Glomerular visceral epithelial cell (primary cell): Measurements from ENCODE around the gene GATAD1.
"Not testable (repeated sequence)": the region's sequence is repeated elsewhere in the genome, so short reads cannot be mapped to it uniquely, and the experiment has no call there.

Experiments used
- DNase-seq: peaks from one replicate; pipeline ENCODE4 v3.0.0-alpha.2; 2016; ENCODE audit errors: extremely low spot score

Gene GATAD1

GRCh38 chr7:92447345-92448204 is at the start of gene GATAD1:
GATAD1 (plus strand) TSS chr7:92447482; CDS start chr7:92447730, 248 bp downstream.
- DNase-seq, result peak; percentile 93

- DNase-seq, result no peak
Observed at GRCh38 chr7:92397542-92397941, 49.7 kb upstream of the GATAD1 start.

GRCh38 chr7:92400013-92400412 is 47.3 kb upstream of the GATAD1 start:
- no peak for DNase-seq

- no peak for DNase-seq
Observed at GRCh38 chr7:92402920-92403759, 44.1 kb upstream of the GATAD1 start.

GRCh38 chr7:92403760-92404074 is 43.6 kb upstream of the GATAD1 start:
- no peak for DNase-seq

- no peak for DNase-seq
Observed at GRCh38 chr7:92404170-92404614, 43.1 kb upstream of the GATAD1 start.

GRCh38 chr7:92409357-92409756 is 37.9 kb upstream of the GATAD1 start:
- DNase-seq, result no peak

GRCh38 chr7:92410162-92410561 is 37.1 kb upstream of the GATAD1 start:
- DNase-seq, result not testable (repeated sequence)

GRCh38 chr7:92412745-92413144 is 34.5 kb upstream of the GATAD1 start:
- DNase-seq, result no peak

GRCh38 chr7:92413550-92413949 is 33.7 kb upstream of the GATAD1 start:
- no peak for DNase-seq

GRCh38 chr7:92415225-92415624 is 32.1 kb upstream of the GATAD1 start:
- no peak for DNase-seq

- no peak for DNase-seq
Observed at GRCh38 chr7:92417913-92418312, 29.4 kb upstream of the GATAD1 start.

GRCh38 chr7:92421676-92422435 is 25.4 kb upstream of the GATAD1 start:
- DNase-seq, result peak; percentile 6

GRCh38 chr7:92422926-92423325 is 24.4 kb upstream of the GATAD1 start:
- DNase-seq, result no peak

GRCh38 chr7:92423710-92424131 is 23.6 kb upstream of the GATAD1 start:
- DNase-seq, result no peak

- no peak for DNase-seq
Observed at GRCh38 chr7:92425311-92425947, 21.9 kb upstream of the GATAD1 start.

GRCh38 chr7:92427193-92427592 is 20.1 kb upstream of the GATAD1 start:
- DNase-seq, result no peak

GRCh38 chr7:92432299-92432946 is 14.9 kb upstream of the GATAD1 start:
- DNase-seq, result no peak

GRCh38 chr7:92433019-92433418 is 14.3 kb upstream of the GATAD1 start:
- no peak for DNase-seq

GRCh38 chr7:92435542-92435941 is 11.7 kb upstream of the GATAD1 start:
- DNase-seq, result no peak
